Endothelial cell (in vitro differentiated cells): Measurements from ENCODE around the gene SPATA18. TPM values are rescaled to one million over a fixed set of nuclear protein-coding genes. Genes with fewer than 3 reads are reported as not detected.

ENCODE experiments used
- DNase-seq: peaks from one replicate; pipeline ENCODE4 v3.0.0; 2021; ENCODE audit warnings: low spot score
- H3K27ac Mint-ChIP-seq: one replicate; pipeline ENCODE4 v1.8.0; 2021; ENCODE audit warnings: mixed read lengths, inconsistent platforms; ENCODE audit not compliant: unreplicated experiment
- H3K27me3 Mint-ChIP-seq: one replicate; pipeline ENCODE4 v1.8.0; 2021; ENCODE audit warnings: mild to moderate bottlenecking, moderate library complexity, mixed read lengths, inconsistent platforms; ENCODE audit not compliant: unreplicated experiment
- H3K36me3 Mint-ChIP-seq: one replicate; pipeline ENCODE4 v1.8.0; 2021; ENCODE audit warnings: mild to moderate bottlenecking, low read depth, mixed read lengths, inconsistent platforms; ENCODE audit not compliant: unreplicated experiment
- H3K4me1 Mint-ChIP-seq: one replicate; pipeline ENCODE4 v1.8.0; 2021; ENCODE audit warnings: mild to moderate bottlenecking, mixed read lengths, inconsistent platforms; ENCODE audit not compliant: unreplicated experiment
- H3K4me3 Mint-ChIP-seq: one replicate; pipeline ENCODE4 v1.8.0; 2021; ENCODE audit warnings: mild to moderate bottlenecking, mixed read lengths, inconsistent platforms; ENCODE audit not compliant: unreplicated experiment
- H3K9me3 Mint-ChIP-seq: one replicate; pipeline ENCODE4 v1.8.0; 2021; ENCODE audit warnings: mixed read lengths, inconsistent platforms; ENCODE audit not compliant: unreplicated experiment
- total RNA-seq: library from RNA; stranded (reverse); fragmentation: NEBNext Ultra II Directional; extraction: Animal tissue kit (Norgen Biotek cat#: 25700); gene quantifications from one replicate; pipeline ENCODE4 v1.2.1, GENCODE V29; 2021; ENCODE audit not compliant: unreplicated experiment
- TF ChIP-seq, protein P1 (sequence below): fragments of 200-600 bp; sonication (generic); IDR thresholded peaks from one replicate; pipeline ENCODE4 v1.5.0; 2021; ENCODE audit warnings: antibody characterized with exemption; ENCODE audit not compliant: unreplicated experiment

Gene SPATA18
- total RNA-seq, 1 donor from 2014 or later = 17.3 TPM

GRCh38 chr4:52010986-52011385, 40.1 kb upstream of the SPATA18 start:
- H3K9me3 Mint-ChIP-seq = no peaks in the 10 kb centered on the region
- H3K27ac Mint-ChIP-seq = no peak overlapping the region
- H3K27me3 Mint-ChIP-seq = peaks cover 2% of the 10 kb centered on the region
- H3K4me3 Mint-ChIP-seq = no peak overlapping the region
- no peaks in the 10 kb centered on the region for H3K4me1 Mint-ChIP-seq
- DNase-seq = no peak
- TF ChIP-seq, protein P1, sequence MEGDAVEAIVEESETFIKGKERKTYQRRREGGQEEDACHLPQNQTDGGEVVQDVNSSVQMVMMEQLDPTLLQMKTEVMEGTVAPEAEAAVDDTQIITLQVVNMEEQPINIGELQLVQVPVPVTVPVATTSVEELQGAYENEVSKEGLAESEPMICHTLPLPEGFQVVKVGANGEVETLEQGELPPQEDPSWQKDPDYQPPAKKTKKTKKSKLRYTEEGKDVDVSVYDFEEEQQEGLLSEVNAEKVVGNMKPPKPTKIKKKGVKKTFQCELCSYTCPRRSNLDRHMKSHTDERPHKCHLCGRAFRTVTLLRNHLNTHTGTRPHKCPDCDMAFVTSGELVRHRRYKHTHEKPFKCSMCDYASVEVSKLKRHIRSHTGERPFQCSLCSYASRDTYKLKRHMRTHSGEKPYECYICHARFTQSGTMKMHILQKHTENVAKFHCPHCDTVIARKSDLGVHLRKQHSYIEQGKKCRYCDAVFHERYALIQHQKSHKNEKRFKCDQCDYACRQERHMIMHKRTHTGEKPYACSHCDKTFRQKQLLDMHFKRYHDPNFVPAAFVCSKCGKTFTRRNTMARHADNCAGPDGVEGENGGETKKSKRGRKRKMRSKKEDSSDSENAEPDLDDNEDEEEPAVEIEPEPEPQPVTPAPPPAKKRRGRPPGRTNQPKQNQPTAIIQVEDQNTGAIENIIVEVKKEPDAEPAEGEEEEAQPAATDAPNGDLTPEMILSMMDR = no peak
- H3K36me3 Mint-ChIP-seq = no peaks in the 10 kb centered on the region

DNA sequence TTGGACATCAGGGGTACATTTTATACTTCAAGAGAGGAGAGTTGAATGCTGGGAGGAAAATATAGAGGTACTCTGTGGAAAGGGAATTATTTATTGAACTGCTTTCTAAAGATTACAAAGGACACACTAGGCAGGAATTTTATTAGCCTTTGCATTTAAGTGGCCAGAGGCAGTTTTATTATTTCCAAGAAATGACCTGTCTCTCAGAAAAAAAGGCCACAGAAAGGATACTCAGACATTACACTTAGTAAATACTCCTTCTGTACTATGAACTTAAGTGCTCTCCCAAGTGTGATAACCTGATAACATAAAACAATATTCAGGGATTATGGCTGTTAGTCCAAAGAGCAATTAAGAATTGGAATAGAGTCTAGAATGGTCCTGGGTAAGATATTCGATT, 38.5 kb upstream of the SPATA18 start:
- TF ChIP-seq, protein P1 = no peak
- Mint-ChIP-seq H3K4me3 (no peak overlapping the region), H3K27ac (no peak overlapping the region), H3K4me1 (no peaks in the 10 kb centered on the region), H3K36me3 (no peaks in the 10 kb centered on the region), H3K27me3 (peaks cover 2% of the 10 kb centered on the region), H3K9me3 (no peaks in the 10 kb centered on the region)
- DNase-seq = no peak

DNA sequence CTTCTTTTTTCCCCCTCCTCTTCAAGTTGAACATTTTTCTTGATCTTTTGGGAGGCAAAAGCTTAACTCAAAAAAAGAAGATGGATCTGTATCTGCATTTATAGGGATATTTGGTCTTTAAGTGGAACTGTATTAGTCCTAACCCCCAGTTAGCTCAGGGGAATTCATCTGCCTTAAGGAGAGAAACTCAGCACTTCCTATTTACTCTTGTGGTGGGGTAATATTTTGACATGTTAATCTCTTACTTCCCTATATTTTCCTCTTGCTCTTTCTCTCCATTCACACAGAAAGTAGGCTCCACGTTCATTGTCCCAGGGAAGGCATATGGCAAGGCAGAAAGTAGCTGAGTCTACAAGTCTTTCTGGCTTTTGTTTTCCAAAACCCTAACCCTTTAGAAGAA, 36.2 kb upstream of the SPATA18 start:
- Mint-ChIP-seq H3K4me3 (no peak overlapping the region), H3K36me3 (no peaks in the 10 kb centered on the region), H3K27ac (no peak overlapping the region), H3K9me3 (no peaks in the 10 kb centered on the region), H3K27me3 (peaks cover 2% of the 10 kb centered on the region), H3K4me1 (no peaks in the 10 kb centered on the region)
- DNase-seq = no peak
- TF ChIP-seq, protein P1 = no peak

DNA sequence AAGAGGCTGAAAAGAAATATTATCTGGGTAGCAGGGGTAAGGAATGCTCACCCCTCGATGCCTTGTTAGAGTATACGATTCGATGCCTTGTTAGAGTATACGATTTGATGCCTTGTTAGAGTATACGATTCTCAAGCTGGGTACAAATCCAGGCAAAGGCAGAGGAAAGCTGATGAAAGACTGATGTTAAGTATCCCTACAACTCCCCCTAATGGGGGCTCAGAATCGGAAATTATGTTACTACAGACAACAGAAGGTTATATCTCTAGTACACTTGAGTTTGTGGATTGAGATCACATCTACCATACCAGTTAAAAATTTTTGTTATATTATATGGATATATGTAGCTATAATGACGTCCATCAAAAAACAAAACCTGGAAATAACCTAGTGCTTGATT, 35.7 kb upstream of the SPATA18 start:
- Mint-ChIP-seq H3K4me3 (no peak overlapping the region), H3K9me3 (no peaks in the 10 kb centered on the region), H3K36me3 (peaks cover 2% of the 10 kb centered on the region), H3K4me1 (no peaks in the 10 kb centered on the region), H3K27me3 (peaks cover 2% of the 10 kb centered on the region), H3K27ac (no peak overlapping the region)
- TF ChIP-seq, protein P1 = no peak
- DNase-seq = no peak

- no peak overlapping the region for H3K27ac Mint-ChIP-seq
- peaks cover 2% of the 10 kb centered on the region for H3K27me3 Mint-ChIP-seq
- H3K4me3 Mint-ChIP-seq = no peak overlapping the region
- no peaks in the 10 kb centered on the region for H3K9me3 Mint-ChIP-seq
- TF ChIP-seq, protein P1 = no peak
- DNase-seq = no peak
- peaks cover 2% of the 10 kb centered on the region for H3K36me3 Mint-ChIP-seq
- H3K4me1 Mint-ChIP-seq = no peaks in the 10 kb centered on the region
These were observed 34.1 kb upstream of the SPATA18 start for GRCh38 chr4:52016981-52017380.
